HepG2 (cell line): ENCODE measurements around the gene MTHFD1L. TPM values are rescaled to one million over a fixed set of nuclear protein-coding genes. Genes with fewer than 3 reads are reported as not detected.

Source experiments
- ATAC-seq: fragments of 200-7000 bp; cut with Tn5 transposase; 3 replicates; pipeline ENCODE4 v1.9.1; 2020; ENCODE audit warnings: mild to moderate bottlenecking, moderate library complexity
- BruUV-seq: library from RNA; stranded (reverse); fragments of 400-500 nt; replicated peaks from 2 replicates; lab custom pipeline; 2021; lab: Mats Ljungman, UMichigan
- CTCF ChIA-PET: fragments of 300-600 bp; formaldehyde crosslinking; extraction: SDS; loops from one replicate; lab custom pipeline; 2021; ENCODE audit warnings: low total read pairs, inconsistent platforms, low intra/inter-chr PET ratio; lab: Yijun Ruan, JAX
- POLR2A ChIA-PET: fragments of 350-600 bp; sonication (Branson Sonifier 250); formaldehyde crosslinking; loops from one replicate; lab custom pipeline; 2020; ENCODE audit warnings: antibody characterized with exemption, inconsistent platforms; lab: Yijun Ruan, JAX
- DNase-seq: peaks from one replicate; pipeline ENCODE4 v3.0.0-alpha.2; 2015; ENCODE audit warnings: low spot score
- FAIRE-seq: peaks from 3 replicates; lab custom pipeline; 2011; peaks lifted over from hg19 to GRCh38; lab: Jason Lieb, UNC
- H2AFZ ChIP-seq: one replicate; pipeline ENCODE4 v1.6.1; 2011; ENCODE audit warnings: low read length, inconsistent platforms
- H3K27ac ChIP-seq: fragments of 300-600 bp; 3 replicates; pipeline ENCODE4 v1.8.0; 2011; ENCODE audit warnings: mixed run types, mild to moderate bottlenecking, mixed read lengths, low read length, inconsistent platforms; ENCODE audit not compliant: insufficient read depth; ENCODE audit errors: extremely low read length
- H3K27me3 ChIP-seq, 2 experiments: fragments of 200-600 bp in 1 of 2; 2 replicates in 1 of 2; 3 replicates in 1 of 2; pipeline versions ENCODE4 v1.6.0 to v1.8.0; 2011; ENCODE audit warnings: low read length in 2 of 2, mild to moderate bottlenecking in 2 of 2, moderate library complexity in 2 of 2, inconsistent platforms in 1 of 2; ENCODE audit not compliant: insufficient read depth in 2 of 2, control insufficient read depth in 1 of 2
- H3K36me3 ChIP-seq, 2 experiments: fragments of 200-600 bp in 1 of 2; replicated peaks in 1 of 2; 2 replicates in 1 of 2; 3 replicates in 1 of 2; pipeline versions ENCODE4 v1.5.1 to v1.8.0; 2011; ENCODE audit warnings: low read length in 2 of 2, inconsistent platforms in 1 of 2; ENCODE audit not compliant: insufficient read depth in 2 of 2, control insufficient read depth in 1 of 2
- H3K4me1 ChIP-seq: 2 replicates; pipeline ENCODE4 v1.5.1; 2012; ENCODE audit warnings: low read length, inconsistent platforms; ENCODE audit not compliant: insufficient read depth
- H3K4me2 ChIP-seq: 2 replicates; pipeline ENCODE4 v1.6.0; 2011; ENCODE audit warnings: low read depth, low read length, inconsistent platforms
- H3K4me3 ChIP-seq, 3 experiments: fragments of 200-600 bp in 1 of 3; sonication (generic), shearing (Covaris generic) in 1 of 3; replicated peaks in 1 of 3; 2 replicates each; pipeline ENCODE4 v1.5.1; 2011 to 2016; ENCODE audit warnings: low read length in 3 of 3, inconsistent platforms in 2 of 3, low read depth in 2 of 3, mild to moderate bottlenecking in 2 of 3, control low read depth in 1 of 3, mixed read lengths in 1 of 3; ENCODE audit not compliant: insufficient read depth in 1 of 3
- H3K79me2 ChIP-seq: one replicate; pipeline ENCODE4 v1.6.1; 2011; ENCODE audit warnings: low read length, inconsistent platforms; ENCODE audit not compliant: insufficient read depth
- H3K9ac ChIP-seq: 2 replicates; pipeline ENCODE4 v1.6.0; 2011; ENCODE audit warnings: mild to moderate bottlenecking, low read depth, low read length, inconsistent platforms; ENCODE audit not compliant: insufficient read depth
- H3K9me3 ChIP-seq: 2 replicates; pipeline ENCODE4 v1.5.1; 2012; ENCODE audit warnings: mild to moderate bottlenecking, low read length
- H4K20me1 ChIP-seq: 2 replicates; pipeline ENCODE4 v1.6.0; 2011; ENCODE audit warnings: inconsistent platforms, mild to moderate bottlenecking, low read length, moderate library complexity; ENCODE audit not compliant: insufficient read depth
- ARNT ChIP-seq: fragments of 450-650 bp; IDR thresholded peaks from 2 replicates; pipeline ENCODE4 v1.6.1; 2017
- ATF4 ChIP-seq, 2 experiments: fragments of 450-650 bp in 1 of 2; sonication (generic) in 1 of 2; formaldehyde crosslinking; IDR thresholded peaks; 2 replicates each; pipeline versions ENCODE4 v1.5.0 to v1.8.0; 2020 to 2022; ENCODE audit warnings: mild to moderate bottlenecking in 1 of 2, missing genetic modification reagents in 1 of 2
- CEBPB ChIP-seq: IDR thresholded peaks from 2 replicates; pipeline ENCODE4 v1.6.1; 2011; ENCODE audit warnings: low read depth, low read length, improper control_type of control experiment, borderline replicate concordance
- KMT2A ChIP-seq: sonication (generic); formaldehyde crosslinking; IDR thresholded peaks from 2 replicates; pipeline ENCODE4 v1.4.0; 2020; ENCODE audit warnings: missing genetic modification reagents
- NR0B2 ChIP-seq: sonication (generic); formaldehyde crosslinking; IDR thresholded peaks from 2 replicates; pipeline ENCODE4 v1.4.0; 2020; ENCODE audit warnings: mild to moderate bottlenecking, missing genetic modification reagents
- PATZ1 ChIP-seq: sonication (generic); formaldehyde crosslinking; IDR thresholded peaks from 2 replicates; pipeline ENCODE4 v1.4.0; 2020; ENCODE audit warnings: missing genetic modification reagents
- PBX2 ChIP-seq: IDR thresholded peaks from 2 replicates; pipeline ENCODE4 v1.6.1; 2016; ENCODE audit warnings: control low read depth
- SP2 ChIP-seq: sonication (generic); formaldehyde crosslinking; IDR thresholded peaks from 2 replicates; pipeline ENCODE4 v1.5.1; 2020; ENCODE audit warnings: mild to moderate bottlenecking, missing genetic modification reagents
- SPEN ChIP-seq: sonication (generic); formaldehyde crosslinking; IDR thresholded peaks from 2 replicates; pipeline ENCODE4 v1.5.1; 2020; ENCODE audit warnings: low read depth, mild to moderate bottlenecking, missing genetic modification reagents
- SRSF4 ChIP-seq: fragments of 200-400 bp; formaldehyde crosslinking; IDR thresholded peaks from one replicate; pipeline ENCODE4 v1.6.1; 2018; ENCODE audit warnings: mild to moderate bottlenecking, low read depth, low read length, moderate library complexity; ENCODE audit not compliant: poor library complexity, severe bottlenecking
- U2AF2 ChIP-seq: fragments of 200-400 bp; formaldehyde crosslinking; IDR thresholded peaks from 2 replicates; pipeline ENCODE4 v1.6.1; 2017; ENCODE audit warnings: low read depth, mild to moderate bottlenecking, low read length
- ZNF282 ChIP-seq: fragments of 450-650 bp; IDR thresholded peaks from 2 replicates; pipeline ENCODE4 v1.6.1; 2018; ENCODE audit not compliant: partially characterized antibody
- ZNF441 ChIP-seq: sonication (generic); formaldehyde crosslinking; IDR thresholded peaks from 2 replicates; pipeline ENCODE4 v1.7.0; 2021; ENCODE audit warnings: missing genetic modification reagents, borderline replicate concordance
- ZNF556 ChIP-seq: sonication (generic); formaldehyde crosslinking; IDR thresholded peaks from 2 replicates; pipeline ENCODE4 v1.4.0; 2020; ENCODE audit warnings: mild to moderate bottlenecking, missing genetic modification reagents, borderline replicate concordance
- ZNF589 ChIP-seq: sonication (generic); formaldehyde crosslinking; conservative IDR thresholded peaks from 2 replicates; pipeline ENCODE4 v1.8.0; 2022; ENCODE audit warnings: mild to moderate bottlenecking, moderate library complexity, missing genetic modification reagents
- WGBS: methylation state at CpG from one replicate; pipeline ENCODE4 v1.1.6; 2017; ENCODE audit warnings: low lambda C conversion rate; 5-methylcytosine and 5-hydroxymethylcytosine counted together
- in situ Hi-C: cut with HindIII; loops from 2 replicates; pipeline ENCODE4 v1.10.0; 2017; ENCODE audit warnings: low pct_unique_long_range_greater_than_20kb; ENCODE audit not compliant: extremely low pct_ligation_motif_present
- intact Hi-C: fragments of 100-400 bp; cut with micrococcal nuclease; formaldehyde crosslinking; loops from one replicate; pipeline ENCODE4 v1.10.0; 2022; ENCODE audit not compliant: unreplicated experiment
- polyA plus RNA-seq, 8 experiments: library from polyadenylated mRNA; depleted of rRNA in 3 of 8; stranded (reverse) in 7 of 8; unstranded in 1 of 8; fragments of >200 nt; fragmentation: Illumina TruSeq in 4 of 8; extraction: Trizol in 4 of 8; gene quantifications; 2 replicates each; pipeline versions ENCODE4 v1.2.1 to v1.2.3, GENCODE V29; 2011 to 2016; ENCODE audit warnings: low read depth in 4 of 8, missing spikeins in 1 of 8, mixed read lengths in 1 of 8; ENCODE audit not compliant: insufficient read depth in 1 of 8
- total RNA-seq, 5 experiments: library from RNA; depleted of rRNA; stranded (reverse); fragments of >200 nt; fragmentation: Illumina TruSeq; extraction: Trizol; gene quantifications; 2 replicates each; pipeline ENCODE4 v1.2.3, GENCODE V29; 2016; ENCODE audit warnings: low read depth in 1 of 5
- TF ChIP-seq, protein P1 (sequence below): sonication (generic); formaldehyde crosslinking; IDR thresholded peaks from 2 replicates; pipeline ENCODE4 v1.4.0; 2020; ENCODE audit warnings: low read depth, mild to moderate bottlenecking, missing genetic modification reagents
- TF ChIP-seq, protein P2 (sequence below): sonication (generic); formaldehyde crosslinking; IDR thresholded peaks from 2 replicates; pipeline ENCODE4 v1.4.0; 2020; ENCODE audit warnings: missing genetic modification reagents

MTHFD1L gene
- total and polyA plus RNA-seq, 2 of the 13 experiments (the other 11 are each of a cell fraction or from before 2014, with no cell fraction given): 24.0 to 39.6 TPM

DNA sequence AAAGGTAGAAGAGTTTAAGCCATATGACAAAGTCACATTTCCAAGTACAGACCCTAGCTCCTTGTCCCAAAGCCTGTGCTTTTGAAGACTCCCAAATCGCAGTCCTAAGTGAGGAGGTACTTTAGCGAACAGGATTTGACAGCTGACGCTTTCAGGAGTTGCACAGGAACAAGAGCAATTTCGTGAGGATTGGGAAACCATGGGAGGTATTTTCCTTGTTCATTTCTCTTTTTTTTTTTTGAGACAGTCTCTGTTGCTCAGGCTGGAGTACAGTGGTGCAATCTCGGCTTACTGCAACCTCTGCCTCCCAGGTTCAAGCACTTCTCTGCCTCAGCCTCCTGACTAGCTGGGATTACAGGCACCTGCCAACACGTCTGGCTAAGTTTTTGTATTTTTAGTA is 150.6 kb downstream of the MTHFD1L start:
- H3K27ac ChIP-seq: no peak overlapping the region
- no peak overlapping the region for H3K9ac ChIP-seq
- no peak overlapping the region for H3K4me2 ChIP-seq
- H3K4me1 ChIP-seq: peaks cover 27% of the 10 kb centered on the region
- H3K9me3 ChIP-seq: no peaks in the 10 kb centered on the region
- FAIRE-seq (no peak), DNase-seq (no peak), ATAC-seq (no peak)
- no peaks in the 10 kb centered on the region for H3K27me3 ChIP-seq
- in situ Hi-C loops: no loop called here
- BruUV-seq: no TSS peak
- CTCF ChIA-PET: no interaction called here
- intact Hi-C loops: loop anchor here (10.0 kb wide), 2 partner anchors 49 to 121 kb away; no protein-coding TSS in a partner anchor
- no peaks in the 10 kb centered on the region for H4K20me1 ChIP-seq
- H3K79me2 ChIP-seq: no peaks in the 10 kb centered on the region
- 91% methylated on average over 6 of the region's 6 CpGs for WGBS
- H2AFZ ChIP-seq: no peak overlapping the region
- H3K4me3 ChIP-seq: no peak overlapping the region
- POLR2A ChIA-PET: interaction anchor here (1.4 kb wide), 1 partner anchor 309 kb away, joined by 4 read pairs; no protein-coding TSS in a partner anchor
- H3K36me3 ChIP-seq: peaks cover 25 to 63% of the 10 kb centered on the region in 2 experiments
- TF ChIP-seq U2AF2: no peak
- no peak for TF ChIP-seq ZNF282
- TF ChIP-seq SPEN (CRISPR knock-in tag): no peak
- no peak for TF ChIP-seq ATF4 (CRISPR knock-in tag; IDR thresholded peaks at IDR 0.05)
- no peak for TF ChIP-seq ZNF556 (CRISPR knock-in tag)
- no peak for TF ChIP-seq NR0B2 (CRISPR knock-in tag)
- no peak for TF ChIP-seq SRSF4
- TF ChIP-seq PBX2: no peak
- no peak for TF ChIP-seq ARNT
- TF ChIP-seq, protein P1, sequence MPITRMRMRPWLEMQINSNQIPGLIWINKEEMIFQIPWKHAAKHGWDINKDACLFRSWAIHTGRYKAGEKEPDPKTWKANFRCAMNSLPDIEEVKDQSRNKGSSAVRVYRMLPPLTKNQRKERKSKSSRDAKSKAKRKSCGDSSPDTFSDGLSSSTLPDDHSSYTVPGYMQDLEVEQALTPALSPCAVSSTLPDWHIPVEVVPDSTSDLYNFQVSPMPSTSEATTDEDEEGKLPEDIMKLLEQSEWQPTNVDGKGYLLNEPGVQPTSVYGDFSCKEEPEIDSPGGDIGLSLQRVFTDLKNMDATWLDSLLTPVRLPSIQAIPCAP (CRISPR knock-in tag): no peak
- TF ChIP-seq ZNF589 (CRISPR knock-in tag): no peak
- TF ChIP-seq KMT2A (CRISPR knock-in tag): no peak
- no peak for TF ChIP-seq ZNF441 (CRISPR knock-in tag)
- TF ChIP-seq PATZ1 (CRISPR knock-in tag): no peak
- TF ChIP-seq SP2: no peak
- TF ChIP-seq, protein P2, sequence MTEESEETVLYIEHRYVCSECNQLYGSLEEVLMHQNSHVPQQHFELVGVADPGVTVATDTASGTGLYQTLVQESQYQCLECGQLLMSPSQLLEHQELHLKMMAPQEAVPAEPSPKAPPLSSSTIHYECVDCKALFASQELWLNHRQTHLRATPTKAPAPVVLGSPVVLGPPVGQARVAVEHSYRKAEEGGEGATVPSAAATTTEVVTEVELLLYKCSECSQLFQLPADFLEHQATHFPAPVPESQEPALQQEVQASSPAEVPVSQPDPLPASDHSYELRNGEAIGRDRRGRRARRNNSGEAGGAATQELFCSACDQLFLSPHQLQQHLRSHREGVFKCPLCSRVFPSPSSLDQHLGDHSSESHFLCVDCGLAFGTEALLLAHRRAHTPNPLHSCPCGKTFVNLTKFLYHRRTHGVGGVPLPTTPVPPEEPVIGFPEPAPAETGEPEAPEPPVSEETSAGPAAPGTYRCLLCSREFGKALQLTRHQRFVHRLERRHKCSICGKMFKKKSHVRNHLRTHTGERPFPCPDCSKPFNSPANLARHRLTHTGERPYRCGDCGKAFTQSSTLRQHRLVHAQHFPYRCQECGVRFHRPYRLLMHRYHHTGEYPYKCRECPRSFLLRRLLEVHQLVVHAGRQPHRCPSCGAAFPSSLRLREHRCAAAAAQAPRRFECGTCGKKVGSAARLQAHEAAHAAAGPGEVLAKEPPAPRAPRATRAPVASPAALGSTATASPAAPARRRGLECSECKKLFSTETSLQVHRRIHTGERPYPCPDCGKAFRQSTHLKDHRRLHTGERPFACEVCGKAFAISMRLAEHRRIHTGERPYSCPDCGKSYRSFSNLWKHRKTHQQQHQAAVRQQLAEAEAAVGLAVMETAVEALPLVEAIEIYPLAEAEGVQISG (CRISPR knock-in tag): no peak
- TF ChIP-seq CEBPB: no peak
